Neural cell (in vitro differentiated cells): ENCODE data around the gene KDM4B. TPM values are rescaled to one million over a fixed set of nuclear protein-coding genes. Genes with fewer than 3 reads are reported as not detected.

ENCODE experiments used
- H2AFZ ChIP-seq: fragments of 200-600, 300-800 bp; sonication (generic), shearing (Covaris generic); 2 replicates; pipeline ENCODE4 v1.6.0; 2014; ENCODE audit warnings: low read depth, mild to moderate bottlenecking, antibody characterized with exemption, low read length, moderate library complexity
- H3F3A ChIP-seq: fragments of 200-600 bp; shearing (Covaris generic); 2 replicates; pipeline ENCODE4 v1.6.1; 2016; ENCODE audit warnings: mild to moderate bottlenecking, moderate library complexity, mixed read lengths, antibody characterized with exemption, low read length; ENCODE audit not compliant: insufficient read depth, poor library complexity, severe bottlenecking
- H3K27ac ChIP-seq: fragments of 200-600, 300-800 bp; sonication (generic), shearing (Covaris generic); 2 replicates; pipeline ENCODE4 v1.5.1; 2014; ENCODE audit warnings: mild to moderate bottlenecking, low read length, moderate library complexity
- H3K27me3 ChIP-seq: fragments of 300-800, 200-600 bp; sonication (generic), shearing (Covaris generic); 2 replicates; pipeline ENCODE4 v1.6.0; 2014; ENCODE audit warnings: mild to moderate bottlenecking, low read depth, low read length, moderate library complexity; ENCODE audit not compliant: insufficient read depth
- H3K36me3 ChIP-seq: fragments of 300-800, 200-600 bp; sonication (generic), shearing (Covaris generic); 2 replicates; pipeline ENCODE4 v1.5.1; 2014; ENCODE audit warnings: mild to moderate bottlenecking, antibody characterized with exemption, low read length, moderate library complexity; ENCODE audit not compliant: insufficient read depth
- H3K4me2 ChIP-seq: fragments of 300-800, 200-600 bp; sonication (generic), shearing (Covaris generic); 2 replicates; pipeline ENCODE4 v1.6.0; 2014; ENCODE audit warnings: mild to moderate bottlenecking, low read length
- H3K4me3 ChIP-seq: fragments of 300-800, 200-600 bp; sonication (generic), shearing (Covaris generic); 2 replicates; pipeline ENCODE4 v1.5.1; 2014; ENCODE audit warnings: mild to moderate bottlenecking, low read length, moderate library complexity
- H3K79me2 ChIP-seq: fragments of 200-600 bp; shearing (Covaris generic); replicated peaks from 2 replicates; pipeline ENCODE4 v1.6.0; 2014; ENCODE audit warnings: mild to moderate bottlenecking, low read length, moderate library complexity; ENCODE audit not compliant: insufficient read depth
- H3K9ac ChIP-seq: fragments of 300-800, 200-600 bp; sonication (generic), shearing (Covaris generic); 2 replicates; pipeline ENCODE4 v1.6.1; 2016; ENCODE audit warnings: mild to moderate bottlenecking, low read length, mixed read lengths
- H3K9me2 ChIP-seq: fragments of 200-600 bp; shearing (Covaris generic); 2 replicates; pipeline ENCODE4 v1.6.1; 2016; ENCODE audit warnings: mild to moderate bottlenecking, low read length, mixed read lengths; ENCODE audit not compliant: insufficient read depth
- H3K9me3 ChIP-seq: fragments of 200-600, 300-800 bp; sonication (generic), shearing (Covaris generic); 2 replicates; pipeline ENCODE4 v1.6.1; 2016; ENCODE audit warnings: mild to moderate bottlenecking, mixed run types, low read length, moderate library complexity, mixed read lengths
- H4K20me1 ChIP-seq: fragments of 200-600 bp; shearing (Covaris generic); 2 replicates; pipeline ENCODE4 v1.6.1; 2016; ENCODE audit warnings: mild to moderate bottlenecking, mixed run types; ENCODE audit not compliant: insufficient read depth
- EP300 ChIP-seq: fragments of 450-650 bp; conservative IDR thresholded peaks from 2 replicates; pipeline ENCODE4 v1.6.1; 2014; ENCODE audit warnings: antibody characterized with exemption, mild to moderate bottlenecking, moderate library complexity; ENCODE audit not compliant: poor library complexity, severe bottlenecking
- EZH2 ChIP-seq: fragments of 200-600, 300-800 bp; shearing (Covaris generic), sonication (generic); IDR thresholded peaks from 2 replicates; pipeline ENCODE4 v1.6.1; 2014; ENCODE audit warnings: antibody characterized with exemption, low read length, borderline replicate concordance, mild to moderate bottlenecking; ENCODE audit not compliant: insufficient read depth, poor library complexity, severe bottlenecking
- MXI1 ChIP-seq: fragments of 450-650 bp; conservative IDR thresholded peaks from 2 replicates; pipeline ENCODE4 v1.6.1; 2014; ENCODE audit warnings: antibody characterized with exemption, mild to moderate bottlenecking; ENCODE audit not compliant: poor library complexity, severe bottlenecking
- POLR2AphosphoS5 ChIP-seq: IDR thresholded peaks from 2 replicates; pipeline ENCODE4 v1.6.1; 2012
- RAD21 ChIP-seq: fragments of 450-650 bp; conservative IDR thresholded peaks from 2 replicates; pipeline ENCODE4 v1.6.1; 2014; ENCODE audit warnings: antibody characterized with exemption, mild to moderate bottlenecking, moderate library complexity
- TAF1 ChIP-seq: IDR thresholded peaks from 2 replicates; pipeline ENCODE4 v1.6.1; 2012; ENCODE audit warnings: low read depth
- polyA plus RNA-seq: library from polyadenylated mRNA; depleted of rRNA; stranded (reverse); fragments of >200 nt; gene quantifications from 2 replicates; pipeline ENCODE4 v1.2.3, GENCODE V29; 2014
- TF ChIP-seq, protein P1 (sequence below): fragments of 450-650 bp; IDR thresholded peaks from 2 replicates; pipeline ENCODE4 v1.5.1; 2014; ENCODE audit warnings: antibody characterized with exemption, mild to moderate bottlenecking, moderate library complexity; ENCODE audit not compliant: poor library complexity, severe bottlenecking
- TF ChIP-seq, protein P2 (sequence below): IDR thresholded peaks from 2 replicates; pipeline ENCODE4 v1.6.1; 2012; ENCODE audit warnings: borderline replicate concordance

The KDM4B gene
- polyA plus RNA-seq, 1 donor from 2014 or later: 19.1 TPM

DNA sequence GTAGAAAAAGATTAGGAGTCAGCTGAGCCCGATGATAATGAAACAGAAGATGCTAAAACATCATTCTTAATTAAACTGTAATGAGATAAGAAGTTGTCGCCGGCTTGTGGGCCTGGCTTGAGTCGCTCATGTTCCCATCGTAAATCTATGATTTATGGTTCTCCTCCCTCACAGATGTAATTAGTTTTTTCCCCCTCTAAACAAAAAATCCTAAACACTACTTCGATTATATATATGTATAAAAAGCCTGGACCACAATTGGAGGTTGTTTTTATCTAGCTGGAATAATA is 220.3 kb downstream of the KDM4B start:
- Histone ChIP-seq H3K9ac (no peak overlapping the region), H3K9me3 (no peaks in the 10 kb centered on the region), H3K36me3 (no peaks in the 10 kb centered on the region), H3K4me2 (no peak overlapping the region), H3K27ac (no peak overlapping the region), H3K27me3 (no peaks in the 10 kb centered on the region), H3K4me3 (no peak overlapping the region), H3K79me2 (no peaks in the 10 kb centered on the region), H3K9me2 (no peaks in the 10 kb centered on the region), H4K20me1 (no peaks in the 10 kb centered on the region), H2AFZ (no peak overlapping the region), H3F3A (no peaks in the 10 kb centered on the region)
- TF ChIP-seq POLR2AphosphoS5 (no peak), EZH2 (no peak)

DNA sequence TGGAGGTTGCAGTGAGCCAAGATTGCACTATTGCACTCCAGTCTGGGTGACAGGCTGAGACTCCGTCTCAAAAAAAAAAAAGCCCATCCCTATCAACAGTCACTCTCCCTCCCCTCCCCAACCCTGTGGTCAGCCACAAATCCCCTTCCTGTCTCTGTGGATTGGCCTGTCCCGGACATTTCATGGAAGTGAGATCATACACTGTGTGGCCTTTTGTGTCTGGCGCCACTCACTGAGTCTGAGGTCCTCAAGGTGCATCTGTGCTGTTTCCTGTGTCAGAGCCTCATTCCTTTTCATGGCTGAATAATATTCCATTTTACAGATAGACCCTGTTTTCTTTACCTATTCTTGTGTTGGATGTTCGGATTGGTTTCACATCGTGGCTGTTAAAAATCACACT is 222.2 kb downstream of the KDM4B start:
- H3K36me3 ChIP-seq: no peaks in the 10 kb centered on the region
- H3F3A ChIP-seq: no peaks in the 10 kb centered on the region
- no peaks in the 10 kb centered on the region for H3K9me2 ChIP-seq
- no peak overlapping the region for H3K4me2 ChIP-seq
- H4K20me1 ChIP-seq: no peaks in the 10 kb centered on the region
- H3K27me3 ChIP-seq: no peaks in the 10 kb centered on the region
- no peak overlapping the region for H3K4me3 ChIP-seq
- H2AFZ ChIP-seq: no peak overlapping the region
- no peak for TF ChIP-seq MXI1
- TF ChIP-seq EP300: no peak
- H3K27ac ChIP-seq: no peak overlapping the region
- no peaks in the 10 kb centered on the region for H3K9me3 ChIP-seq
- H3K9ac ChIP-seq: no peak overlapping the region
- H3K79me2 ChIP-seq: no peaks in the 10 kb centered on the region

DNA sequence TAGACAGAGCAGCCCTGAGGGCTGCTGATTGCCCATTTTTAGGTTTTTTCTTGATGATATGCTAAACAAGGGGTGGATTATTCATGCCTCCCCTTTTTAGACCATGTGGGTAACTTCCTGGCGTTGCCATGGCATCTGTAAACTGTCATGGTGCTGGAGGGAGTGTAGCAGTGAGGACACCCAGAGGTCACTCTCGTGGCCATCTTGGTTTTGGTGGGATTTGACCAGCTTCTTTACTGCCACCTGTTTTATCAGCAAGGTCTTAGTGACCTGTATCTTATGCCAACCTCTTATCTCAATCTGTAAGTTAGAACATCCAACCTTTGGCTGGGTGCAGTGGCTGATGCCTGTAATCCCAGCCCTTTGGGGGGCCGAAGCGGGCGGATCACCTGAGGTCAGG is 223.7 kb downstream of the KDM4B start:
- no peak overlapping the region for H2AFZ ChIP-seq
- H3K36me3 ChIP-seq: no peaks in the 10 kb centered on the region
- H3K27ac ChIP-seq: no peak overlapping the region
- TF ChIP-seq MXI1 (no peak), RAD21 (no peak), EZH2 (no peak), TAF1 (no peak), POLR2AphosphoS5 (no peak), EP300 (no peak)
- TF ChIP-seq, protein P1, sequence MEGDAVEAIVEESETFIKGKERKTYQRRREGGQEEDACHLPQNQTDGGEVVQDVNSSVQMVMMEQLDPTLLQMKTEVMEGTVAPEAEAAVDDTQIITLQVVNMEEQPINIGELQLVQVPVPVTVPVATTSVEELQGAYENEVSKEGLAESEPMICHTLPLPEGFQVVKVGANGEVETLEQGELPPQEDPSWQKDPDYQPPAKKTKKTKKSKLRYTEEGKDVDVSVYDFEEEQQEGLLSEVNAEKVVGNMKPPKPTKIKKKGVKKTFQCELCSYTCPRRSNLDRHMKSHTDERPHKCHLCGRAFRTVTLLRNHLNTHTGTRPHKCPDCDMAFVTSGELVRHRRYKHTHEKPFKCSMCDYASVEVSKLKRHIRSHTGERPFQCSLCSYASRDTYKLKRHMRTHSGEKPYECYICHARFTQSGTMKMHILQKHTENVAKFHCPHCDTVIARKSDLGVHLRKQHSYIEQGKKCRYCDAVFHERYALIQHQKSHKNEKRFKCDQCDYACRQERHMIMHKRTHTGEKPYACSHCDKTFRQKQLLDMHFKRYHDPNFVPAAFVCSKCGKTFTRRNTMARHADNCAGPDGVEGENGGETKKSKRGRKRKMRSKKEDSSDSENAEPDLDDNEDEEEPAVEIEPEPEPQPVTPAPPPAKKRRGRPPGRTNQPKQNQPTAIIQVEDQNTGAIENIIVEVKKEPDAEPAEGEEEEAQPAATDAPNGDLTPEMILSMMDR: no peak
- TF ChIP-seq, protein P2, sequence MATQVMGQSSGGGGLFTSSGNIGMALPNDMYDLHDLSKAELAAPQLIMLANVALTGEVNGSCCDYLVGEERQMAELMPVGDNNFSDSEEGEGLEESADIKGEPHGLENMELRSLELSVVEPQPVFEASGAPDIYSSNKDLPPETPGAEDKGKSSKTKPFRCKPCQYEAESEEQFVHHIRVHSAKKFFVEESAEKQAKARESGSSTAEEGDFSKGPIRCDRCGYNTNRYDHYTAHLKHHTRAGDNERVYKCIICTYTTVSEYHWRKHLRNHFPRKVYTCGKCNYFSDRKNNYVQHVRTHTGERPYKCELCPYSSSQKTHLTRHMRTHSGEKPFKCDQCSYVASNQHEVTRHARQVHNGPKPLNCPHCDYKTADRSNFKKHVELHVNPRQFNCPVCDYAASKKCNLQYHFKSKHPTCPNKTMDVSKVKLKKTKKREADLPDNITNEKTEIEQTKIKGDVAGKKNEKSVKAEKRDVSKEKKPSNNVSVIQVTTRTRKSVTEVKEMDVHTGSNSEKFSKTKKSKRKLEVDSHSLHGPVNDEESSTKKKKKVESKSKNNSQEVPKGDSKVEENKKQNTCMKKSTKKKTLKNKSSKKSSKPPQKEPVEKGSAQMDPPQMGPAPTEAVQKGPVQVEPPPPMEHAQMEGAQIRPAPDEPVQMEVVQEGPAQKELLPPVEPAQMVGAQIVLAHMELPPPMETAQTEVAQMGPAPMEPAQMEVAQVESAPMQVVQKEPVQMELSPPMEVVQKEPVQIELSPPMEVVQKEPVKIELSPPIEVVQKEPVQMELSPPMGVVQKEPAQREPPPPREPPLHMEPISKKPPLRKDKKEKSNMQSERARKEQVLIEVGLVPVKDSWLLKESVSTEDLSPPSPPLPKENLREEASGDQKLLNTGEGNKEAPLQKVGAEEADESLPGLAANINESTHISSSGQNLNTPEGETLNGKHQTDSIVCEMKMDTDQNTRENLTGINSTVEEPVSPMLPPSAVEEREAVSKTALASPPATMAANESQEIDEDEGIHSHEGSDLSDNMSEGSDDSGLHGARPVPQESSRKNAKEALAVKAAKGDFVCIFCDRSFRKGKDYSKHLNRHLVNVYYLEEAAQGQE: no peak
- H4K20me1 ChIP-seq: no peaks in the 10 kb centered on the region
- H3K79me2 ChIP-seq: no peaks in the 10 kb centered on the region
- no peak overlapping the region for H3K4me2 ChIP-seq
- H3K9me2 ChIP-seq: no peaks in the 10 kb centered on the region
- H3F3A ChIP-seq: no peaks in the 10 kb centered on the region
- H3K27me3 ChIP-seq: no peaks in the 10 kb centered on the region
- no peak overlapping the region for H3K9ac ChIP-seq
- no peaks in the 10 kb centered on the region for H3K9me3 ChIP-seq
- H3K4me3 ChIP-seq: no peak overlapping the region
